H9 (cell line): ENCODE data around the gene DSN1. TPM values are rescaled to one million over a fixed set of nuclear protein-coding genes. Genes with fewer than 3 reads are reported as not detected.

Experiments used
- DNase-seq: peaks from one replicate; pipeline ENCODE4 v3.0.0-alpha.2; 2017
- H2AFZ ChIP-seq: one replicate; pipeline ENCODE4 v1.6.1; 2013; ENCODE audit warnings: mild to moderate bottlenecking, low read length, control low read depth, moderate library complexity
- H2AK5ac ChIP-seq: 2 replicates; pipeline ENCODE4 v1.6.1; 2013; ENCODE audit warnings: low read length, control low read depth, mixed read lengths; ENCODE audit not compliant: insufficient read length
- H2BK120ac ChIP-seq: one replicate; pipeline ENCODE4 v1.6.1; 2013; ENCODE audit warnings: low read depth, mild to moderate bottlenecking, low read length, control low read depth, inconsistent platforms; ENCODE audit not compliant: poor library complexity, severe bottlenecking
- H2BK12ac ChIP-seq: 2 replicates; pipeline ENCODE4 v1.6.1; 2013; ENCODE audit warnings: low read length, control low read depth, mixed read lengths, low read depth; ENCODE audit not compliant: insufficient read length
- H2BK15ac ChIP-seq: 2 replicates; pipeline ENCODE4 v1.6.1; 2013; ENCODE audit warnings: low read depth, low read length, control low read depth
- H2BK20ac ChIP-seq: one replicate; pipeline ENCODE4 v1.6.1; 2013; ENCODE audit warnings: low read depth, mild to moderate bottlenecking, low read length, control low read depth, inconsistent platforms; ENCODE audit not compliant: poor library complexity, severe bottlenecking
- H2BK5ac ChIP-seq: 2 replicates; pipeline ENCODE4 v1.6.1; 2013; ENCODE audit warnings: low read length, control low read depth, mixed read lengths; ENCODE audit not compliant: insufficient read length
- H3K14ac ChIP-seq: 2 replicates; pipeline ENCODE4 v1.6.1; 2013; ENCODE audit warnings: low read length, control low read depth; ENCODE audit not compliant: insufficient read depth
- H3K18ac ChIP-seq: 2 replicates; pipeline ENCODE4 v1.6.1; 2013; ENCODE audit warnings: low read depth, mild to moderate bottlenecking, mixed read lengths, low read length, control low read depth; ENCODE audit not compliant: insufficient read length
- H3K23ac ChIP-seq: 2 replicates; pipeline ENCODE4 v1.6.1; 2013; ENCODE audit warnings: low read length, control low read depth, mixed read lengths, low read depth; ENCODE audit not compliant: insufficient read length
- H3K23me2 ChIP-seq: 2 replicates; pipeline ENCODE4 v1.6.1; 2013; ENCODE audit warnings: low read depth, mild to moderate bottlenecking, mixed read lengths, low read length, control low read depth; ENCODE audit not compliant: insufficient read length, poor library complexity, severe bottlenecking
- H3K27ac ChIP-seq: 2 replicates; pipeline ENCODE4 v1.5.1; 2013; ENCODE audit warnings: low read length, control low read depth, mixed read lengths, low read depth; ENCODE audit not compliant: insufficient read length
- H3K27me3 ChIP-seq: 2 replicates; pipeline ENCODE4 v1.6.1; 2013; ENCODE audit warnings: low read length, control low read depth, inconsistent platforms; ENCODE audit not compliant: insufficient read depth
- H3K4ac ChIP-seq: 2 replicates; pipeline ENCODE4 v1.6.1; 2013; ENCODE audit warnings: low read depth, mild to moderate bottlenecking, control low read depth, inconsistent platforms, low read length, moderate library complexity
- H3K4me1 ChIP-seq: 2 replicates; pipeline ENCODE4 v1.6.1; 2013; ENCODE audit warnings: low read length, control low read depth, inconsistent platforms; ENCODE audit not compliant: insufficient read depth
- H3K4me2 ChIP-seq: 2 replicates; pipeline ENCODE4 v1.6.1; 2013; ENCODE audit warnings: low read length, control low read depth, mixed read lengths; ENCODE audit not compliant: insufficient read length, insufficient read depth
- H3K56ac ChIP-seq: 2 replicates; pipeline ENCODE4 v1.6.1; 2013; ENCODE audit warnings: low read depth, mild to moderate bottlenecking, mixed read lengths, low read length, control low read depth; ENCODE audit not compliant: insufficient read length
- H3K79me1 ChIP-seq: 2 replicates; pipeline ENCODE4 v1.6.1; 2013; ENCODE audit warnings: low read depth, mild to moderate bottlenecking, moderate library complexity, low read length, control low read depth, inconsistent platforms; ENCODE audit not compliant: insufficient read depth, poor library complexity, severe bottlenecking
- H3K79me2 ChIP-seq: 2 replicates; pipeline ENCODE4 v1.6.1; 2013; ENCODE audit warnings: low read length, control low read depth, inconsistent platforms; ENCODE audit not compliant: insufficient read depth
- H3K9ac ChIP-seq: 2 replicates; pipeline ENCODE4 v1.6.1; 2013; ENCODE audit warnings: low read length, control low read depth, mixed read lengths; ENCODE audit not compliant: insufficient read length; ENCODE audit errors: extremely low read depth
- H3K9me3 ChIP-seq: one replicate; pipeline ENCODE4 v1.6.1; 2013; ENCODE audit warnings: low read depth, low read length, inconsistent platforms; ENCODE audit not compliant: control insufficient read depth
- H3T11ph ChIP-seq: one replicate; pipeline ENCODE4 v1.6.1; 2013; ENCODE audit warnings: mild to moderate bottlenecking, low read length, control low read depth, inconsistent platforms
- H4K20me1 ChIP-seq: one replicate; pipeline ENCODE4 v1.6.1; 2013; ENCODE audit not compliant: control insufficient read depth, insufficient read length, insufficient read depth
- H4K5ac ChIP-seq: 2 replicates; pipeline ENCODE4 v1.6.1; 2013; ENCODE audit warnings: low read depth, mild to moderate bottlenecking, mixed read lengths, low read length, control low read depth; ENCODE audit not compliant: insufficient read length
- H4K8ac ChIP-seq: replicated peaks from 2 replicates; pipeline ENCODE4 v1.6.1; 2013; ENCODE audit warnings: low read length, control low read depth, mixed read lengths, low read depth; ENCODE audit not compliant: insufficient read length
- H4K91ac ChIP-seq: 2 replicates; pipeline ENCODE4 v1.6.1; 2013; ENCODE audit warnings: low read depth, mild to moderate bottlenecking, moderate library complexity, mixed read lengths, low read length, control low read depth; ENCODE audit not compliant: insufficient read length
- H3K27ac Mint-ChIP-seq, 3 experiments: 2 replicates in 2 of 3; 3 replicates in 1 of 3; pipeline ENCODE4 v1.8.0; 2020 to 2021; ENCODE audit warnings: mixed read lengths in 3 of 3, mild to moderate bottlenecking in 1 of 3, moderate library complexity in 1 of 3
- H3K27me3 Mint-ChIP-seq: 2 replicates; pipeline ENCODE4 v1.8.0; 2021; ENCODE audit warnings: low read depth, mild to moderate bottlenecking, moderate library complexity, mixed read lengths
- H3K36me3 Mint-ChIP-seq, 3 experiments: 2 replicates in 2 of 3; 3 replicates in 1 of 3; pipeline ENCODE4 v1.8.0; 2020 to 2021; ENCODE audit warnings: low read depth in 3 of 3, mixed read lengths in 3 of 3; ENCODE audit not compliant: insufficient read depth in 1 of 3
- H3K4me1 Mint-ChIP-seq, 2 experiments: 2 replicates each; pipeline ENCODE4 v1.8.0; 2020; ENCODE audit warnings: mixed read lengths in 2 of 2
- H3K4me3 Mint-ChIP-seq, 2 experiments: 2 replicates in 1 of 2; 3 replicates in 1 of 2; pipeline ENCODE4 v1.8.0; 2020 to 2021; ENCODE audit warnings: mild to moderate bottlenecking in 2 of 2, mixed read lengths in 2 of 2, moderate library complexity in 1 of 2
- H3K9me3 Mint-ChIP-seq, 2 experiments: 2 replicates in 1 of 2; 3 replicates in 1 of 2; pipeline ENCODE4 v1.8.0; 2020; ENCODE audit warnings: mild to moderate bottlenecking in 2 of 2, mixed read lengths in 2 of 2, moderate library complexity in 1 of 2
- WGBS: extraction: QIAGEN DNeasy Blood & Tissue Kit; methylation state at CpG from one replicate; pipeline ENCODE4 v1.1.7; 2013; ENCODE audit warnings: missing lambda C conversion rate, low lambda C conversion rate, mixed read lengths; ENCODE audit not compliant: insufficient read length; ENCODE audit errors: extremely low coverage; 5-methylcytosine and 5-hydroxymethylcytosine counted together
- total RNA-seq: library from RNA; stranded (reverse); gene quantifications from 2 replicates; pipeline ENCODE4 v1.2.1, GENCODE V29; 2021
- TF ChIP-seq, protein P1 (sequence below): fragments of 200-600 bp; sonication (generic); conservative IDR thresholded peaks from 3 replicates; pipeline ENCODE4 v1.8.0; 2021; ENCODE audit warnings: antibody characterized with exemption, mild to moderate bottlenecking

The DSN1 gene
- total RNA-seq, 1 experiment from 2014 or later = 22.8 TPM

DNA sequence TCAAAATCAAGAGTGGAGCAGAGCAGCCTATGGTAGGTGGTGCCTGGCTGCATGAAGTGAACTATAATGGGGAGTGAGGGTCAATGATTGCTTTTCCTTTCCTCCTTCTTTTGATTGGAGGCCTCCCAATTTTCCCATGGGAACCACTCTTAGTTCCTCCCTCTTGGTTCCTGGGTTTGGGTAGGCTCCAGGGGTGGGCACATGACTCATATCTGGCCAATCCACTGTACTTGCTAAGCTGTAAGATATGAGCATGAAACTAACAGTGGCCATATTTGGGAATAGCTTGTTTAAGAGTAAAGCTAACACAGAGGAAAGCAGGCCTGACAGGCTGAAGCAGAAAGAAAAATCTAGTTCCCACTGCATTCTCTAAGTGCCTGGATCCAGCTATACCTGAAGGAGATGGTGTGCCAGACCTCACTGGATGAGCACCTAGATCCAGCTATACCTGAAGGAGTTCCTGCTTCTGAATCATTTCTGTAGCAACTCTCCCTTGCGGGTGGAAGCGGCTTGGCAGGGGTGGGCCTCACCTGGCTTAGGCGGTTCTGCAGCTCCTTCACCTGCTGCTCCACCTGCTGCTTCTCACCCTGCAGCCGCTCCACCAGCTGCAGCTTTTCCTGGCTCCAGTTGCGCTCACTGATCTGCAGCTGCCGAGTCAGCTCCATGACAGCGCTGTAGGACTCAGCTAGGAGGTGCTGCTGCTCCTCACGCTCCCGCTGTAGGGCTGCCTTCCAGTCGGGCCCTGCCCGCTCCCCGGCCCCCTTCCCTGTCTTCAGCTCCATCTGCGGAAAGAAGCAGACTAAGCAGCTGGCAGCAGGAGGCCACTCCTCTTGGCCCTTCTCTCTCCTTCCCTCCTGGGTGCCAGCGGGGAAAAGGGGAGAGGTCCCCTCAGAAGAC lies 29.0 kb upstream of the DSN1 start:
- H3K9me3 ChIP-seq = no peaks in the 10 kb centered on the region
- H3T11ph ChIP-seq = no peak overlapping the region
- no peak overlapping the region for H3K4me2 ChIP-seq
- no peak overlapping the region for H2BK15ac ChIP-seq
- no peaks in the 10 kb centered on the region for H3K27me3 Mint-ChIP-seq
- H3K18ac ChIP-seq = no peak overlapping the region
- H4K91ac ChIP-seq = no peak overlapping the region
- H4K20me1 ChIP-seq = no peaks in the 10 kb centered on the region
- no CpG with 5 or more reads among the region's 14 CpGs for WGBS
- H3K79me1 ChIP-seq = no peaks in the 10 kb centered on the region
- H3K4me1 ChIP-seq = no peaks in the 10 kb centered on the region
- H4K8ac ChIP-seq = no peak overlapping the region
- no peaks in the 10 kb centered on the region for H3K23me2 ChIP-seq
- no peak overlapping the region for H3K14ac ChIP-seq
- H3K4me1 Mint-ChIP-seq = no peaks in the 10 kb centered on the region
- no peak overlapping the region for H2AK5ac ChIP-seq
- no peak overlapping the region for H3K27ac ChIP-seq
- no peak overlapping the region for H3K4me3 Mint-ChIP-seq
- peaks cover 22 to 86% (median 84%) of the 10 kb centered on the region in 3 experiments; a peak in 6 of 7 replicates for H3K36me3 Mint-ChIP-seq
- H2BK5ac ChIP-seq = no peak overlapping the region
- no peak overlapping the region for H4K5ac ChIP-seq
- H3K27me3 ChIP-seq = no peaks in the 10 kb centered on the region
- H3K23ac ChIP-seq = no peak overlapping the region
- no peak for DNase-seq
- H2BK12ac ChIP-seq = no peak overlapping the region
- H2BK120ac ChIP-seq = no peak overlapping the region
- no peak overlapping the region for H3K4ac ChIP-seq
- TF ChIP-seq, protein P1, sequence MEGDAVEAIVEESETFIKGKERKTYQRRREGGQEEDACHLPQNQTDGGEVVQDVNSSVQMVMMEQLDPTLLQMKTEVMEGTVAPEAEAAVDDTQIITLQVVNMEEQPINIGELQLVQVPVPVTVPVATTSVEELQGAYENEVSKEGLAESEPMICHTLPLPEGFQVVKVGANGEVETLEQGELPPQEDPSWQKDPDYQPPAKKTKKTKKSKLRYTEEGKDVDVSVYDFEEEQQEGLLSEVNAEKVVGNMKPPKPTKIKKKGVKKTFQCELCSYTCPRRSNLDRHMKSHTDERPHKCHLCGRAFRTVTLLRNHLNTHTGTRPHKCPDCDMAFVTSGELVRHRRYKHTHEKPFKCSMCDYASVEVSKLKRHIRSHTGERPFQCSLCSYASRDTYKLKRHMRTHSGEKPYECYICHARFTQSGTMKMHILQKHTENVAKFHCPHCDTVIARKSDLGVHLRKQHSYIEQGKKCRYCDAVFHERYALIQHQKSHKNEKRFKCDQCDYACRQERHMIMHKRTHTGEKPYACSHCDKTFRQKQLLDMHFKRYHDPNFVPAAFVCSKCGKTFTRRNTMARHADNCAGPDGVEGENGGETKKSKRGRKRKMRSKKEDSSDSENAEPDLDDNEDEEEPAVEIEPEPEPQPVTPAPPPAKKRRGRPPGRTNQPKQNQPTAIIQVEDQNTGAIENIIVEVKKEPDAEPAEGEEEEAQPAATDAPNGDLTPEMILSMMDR = no peak
- H3K9ac ChIP-seq = no peak overlapping the region
- H3K27ac Mint-ChIP-seq = peak overlapping the region in 1 of 3 experiments; percentile 53; a peak in 3 of 7 replicates
- H3K79me2 ChIP-seq = no peaks in the 10 kb centered on the region
- no peak overlapping the region for H3K56ac ChIP-seq
- H2AFZ ChIP-seq = no peak overlapping the region
- H3K9me3 Mint-ChIP-seq = no peaks in the 10 kb centered on the region
- no peak overlapping the region for H2BK20ac ChIP-seq
